ENCODE results near the gene YKT6.

The YKT6 gene

DNA sequence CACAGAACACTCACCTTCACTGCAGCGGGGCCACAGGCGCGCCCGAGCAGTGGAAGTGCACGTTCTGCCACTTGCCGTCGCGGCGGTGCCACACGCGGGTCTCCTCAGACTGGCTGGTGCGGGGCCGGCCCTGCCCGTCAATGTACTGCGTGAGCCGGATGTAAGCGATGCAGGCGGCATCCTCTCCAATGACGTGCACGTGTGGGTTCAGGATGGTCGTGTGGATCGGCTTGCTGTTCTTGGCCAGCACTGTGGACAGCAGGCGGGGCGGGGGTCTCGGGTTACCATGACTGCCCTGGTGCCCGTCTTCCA, 19.2 kb downstream of the YKT6 start:
- TF ChIP-seq, protein P1, sequence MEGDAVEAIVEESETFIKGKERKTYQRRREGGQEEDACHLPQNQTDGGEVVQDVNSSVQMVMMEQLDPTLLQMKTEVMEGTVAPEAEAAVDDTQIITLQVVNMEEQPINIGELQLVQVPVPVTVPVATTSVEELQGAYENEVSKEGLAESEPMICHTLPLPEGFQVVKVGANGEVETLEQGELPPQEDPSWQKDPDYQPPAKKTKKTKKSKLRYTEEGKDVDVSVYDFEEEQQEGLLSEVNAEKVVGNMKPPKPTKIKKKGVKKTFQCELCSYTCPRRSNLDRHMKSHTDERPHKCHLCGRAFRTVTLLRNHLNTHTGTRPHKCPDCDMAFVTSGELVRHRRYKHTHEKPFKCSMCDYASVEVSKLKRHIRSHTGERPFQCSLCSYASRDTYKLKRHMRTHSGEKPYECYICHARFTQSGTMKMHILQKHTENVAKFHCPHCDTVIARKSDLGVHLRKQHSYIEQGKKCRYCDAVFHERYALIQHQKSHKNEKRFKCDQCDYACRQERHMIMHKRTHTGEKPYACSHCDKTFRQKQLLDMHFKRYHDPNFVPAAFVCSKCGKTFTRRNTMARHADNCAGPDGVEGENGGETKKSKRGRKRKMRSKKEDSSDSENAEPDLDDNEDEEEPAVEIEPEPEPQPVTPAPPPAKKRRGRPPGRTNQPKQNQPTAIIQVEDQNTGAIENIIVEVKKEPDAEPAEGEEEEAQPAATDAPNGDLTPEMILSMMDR (IDR thresholded peaks at IDR 0.05; ENCODE audit: insufficient read depth, missing control alignments) = no peak
- DNase-seq (ENCODE audit: insufficient read length, low spot score) (no peak), FAIRE-seq (no peak)

DNA sequence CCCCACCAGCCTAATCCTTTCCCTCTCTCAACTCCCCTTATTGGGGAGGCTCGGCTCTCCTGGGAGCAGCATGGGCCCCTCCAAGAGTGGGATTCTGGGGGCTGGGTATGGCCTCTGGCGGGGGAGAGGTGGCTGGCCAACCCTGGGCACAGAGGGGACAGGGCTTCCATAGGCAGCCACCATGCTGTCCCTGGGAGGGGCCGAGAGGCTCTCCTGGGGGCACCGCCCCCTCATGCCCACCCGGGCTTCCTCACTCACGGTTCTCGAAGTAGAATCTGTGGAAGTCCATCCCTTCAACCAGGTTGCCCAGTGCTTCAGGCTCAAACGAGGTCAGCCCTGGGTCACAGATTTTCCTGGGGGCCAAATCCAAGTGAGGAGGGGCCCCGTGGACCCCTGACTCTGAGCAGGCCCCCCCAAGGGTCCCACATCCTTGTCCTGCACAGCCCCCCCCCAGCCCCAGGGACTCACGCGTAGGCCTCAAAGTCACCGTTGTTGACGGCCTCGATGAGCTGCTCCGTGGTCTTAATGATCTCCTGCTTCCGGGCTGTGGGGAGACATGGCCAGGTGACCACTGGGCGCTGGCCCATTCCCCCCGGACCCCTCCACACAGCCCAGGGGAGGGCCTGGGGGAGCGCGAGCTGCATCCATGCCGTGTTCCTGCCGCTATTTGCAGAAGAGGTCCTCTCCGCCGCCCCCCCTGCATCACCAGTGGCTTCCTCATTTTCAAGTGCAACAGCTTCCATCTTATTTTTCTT, 19.8 kb downstream of the YKT6 start:
- DNase-seq (ENCODE audit: insufficient read length, low spot score) (no peak), FAIRE-seq (no peak)
- TF ChIP-seq, protein P1 (IDR thresholded peaks at IDR 0.05; ENCODE audit: insufficient read depth, missing control alignments) = no peak

DNA sequence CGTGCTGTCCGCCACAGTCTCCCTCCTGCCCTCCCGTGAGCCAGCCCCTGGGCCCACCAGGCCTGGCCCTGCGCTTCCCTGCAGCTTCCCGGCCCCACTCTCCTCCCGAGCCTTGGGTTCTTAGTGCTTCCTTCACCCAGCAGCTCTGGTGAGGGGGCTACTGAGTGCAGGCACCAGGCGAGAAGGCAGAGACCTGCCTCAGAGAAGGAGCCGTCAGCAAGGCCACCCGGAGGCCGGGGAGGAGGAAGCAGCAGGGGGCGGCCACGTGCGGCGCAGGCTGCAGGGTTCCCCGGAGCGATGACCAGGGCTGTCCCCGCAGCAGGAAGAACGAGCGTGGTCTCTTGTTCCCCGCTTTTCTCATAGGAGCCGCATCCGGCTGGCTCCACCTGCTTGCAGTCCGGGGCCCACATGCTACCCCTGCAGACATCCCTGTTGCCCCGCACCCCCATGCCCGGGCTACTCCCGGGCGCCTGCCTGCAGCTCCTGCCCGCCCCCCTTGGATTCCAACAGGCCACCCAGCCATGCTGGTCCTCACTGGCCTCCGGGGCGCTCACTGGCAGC, 20.5 kb downstream of the YKT6 start:
- TF ChIP-seq, protein P1 (IDR thresholded peaks at IDR 0.05; ENCODE audit: insufficient read depth, missing control alignments) = no peak
- DNase-seq (ENCODE audit: insufficient read length, low spot score) (no peak), FAIRE-seq (no peak)

DNA sequence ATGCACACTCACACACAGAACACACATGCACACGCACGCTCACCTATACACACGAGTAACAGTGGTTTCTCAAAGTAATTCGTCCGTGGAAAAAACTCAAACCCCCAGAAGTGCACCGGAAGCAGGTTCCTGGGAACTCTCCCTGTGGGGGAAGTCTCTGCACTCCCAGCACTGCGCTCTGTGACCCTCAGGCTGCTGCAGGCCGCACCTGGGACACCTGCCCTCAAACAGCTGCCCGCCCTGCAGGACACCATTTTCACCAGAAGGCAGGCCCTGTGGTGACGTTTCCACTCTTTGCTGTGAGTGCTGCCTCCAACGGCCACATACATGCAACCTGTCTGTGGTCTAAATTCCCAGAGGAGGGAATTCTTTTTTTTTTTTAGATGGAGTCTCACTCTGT, 21.3 kb downstream of the YKT6 start:
- FAIRE-seq = no peak
- TF ChIP-seq, protein P1 (IDR thresholded peaks at IDR 0.05; ENCODE audit: insufficient read depth, missing control alignments) = no peak
- no peak for DNase-seq (ENCODE audit: insufficient read length, low spot score)

DNA sequence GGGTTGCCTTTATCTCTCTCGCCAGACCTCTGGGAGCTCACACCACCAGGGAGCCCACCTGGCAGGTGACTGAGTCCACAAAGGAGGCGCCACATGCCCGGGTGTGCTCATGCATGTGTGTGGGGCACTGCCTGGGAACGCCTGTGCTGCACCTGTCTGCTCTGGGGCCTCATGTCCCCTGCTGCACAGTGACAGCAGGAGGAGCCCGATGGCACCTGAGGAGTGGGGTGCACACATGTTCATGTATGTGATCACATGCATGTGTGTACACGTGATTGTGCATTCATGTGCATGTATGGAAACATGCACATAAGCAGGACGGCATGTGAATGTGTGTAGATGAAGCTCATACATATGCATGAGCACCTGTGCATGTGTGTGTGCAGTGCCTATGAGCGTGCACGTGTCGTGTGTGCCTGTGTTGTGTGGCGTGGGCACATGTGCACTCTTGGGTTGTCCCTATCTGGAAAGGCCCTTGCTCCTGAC, 22.0 kb downstream of the YKT6 start:
- no peak for FAIRE-seq
- TF ChIP-seq, protein P1 (IDR thresholded peaks at IDR 0.05; ENCODE audit: insufficient read depth, missing control alignments) = no peak

DNA sequence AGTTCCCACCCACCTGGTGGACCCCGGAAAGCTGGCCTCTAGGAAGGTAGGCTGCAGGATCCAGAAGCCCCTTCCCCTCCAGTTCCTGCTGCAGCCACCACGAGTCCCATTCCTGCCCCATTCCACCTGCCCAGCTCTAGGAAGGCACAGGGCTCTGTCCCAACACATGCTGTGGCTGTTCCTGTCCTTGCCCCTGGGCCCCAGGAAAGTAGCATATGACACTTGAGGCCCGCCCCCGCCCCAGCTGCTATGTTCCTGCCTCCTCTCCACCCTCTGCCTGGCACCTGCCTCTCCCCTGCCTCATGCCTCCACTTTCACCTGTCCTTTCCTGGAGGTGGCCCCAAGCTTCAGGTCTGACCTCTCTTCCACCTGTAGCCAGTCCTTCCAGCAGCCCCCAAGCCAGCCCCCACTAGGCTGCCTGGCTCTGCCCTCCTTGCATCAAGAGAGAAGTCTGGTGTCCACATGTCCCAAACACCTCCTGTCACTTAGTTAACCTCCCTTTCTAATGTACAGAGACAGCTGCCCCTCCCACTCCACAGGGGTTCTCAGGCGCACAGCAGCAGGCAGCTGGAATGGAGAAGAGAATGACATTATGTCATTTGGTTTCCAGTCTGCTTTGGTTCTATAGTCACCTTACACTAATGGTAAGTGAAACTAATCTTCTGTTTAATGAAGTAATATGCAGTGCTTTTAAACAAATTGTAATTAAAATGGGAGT, 22.7 kb downstream of the YKT6 start:
- TF ChIP-seq, protein P1 (IDR thresholded peaks at IDR 0.05; ENCODE audit: insufficient read depth, missing control alignments) = no peak
- FAIRE-seq (no peak), DNase-seq (ENCODE audit: insufficient read length, low spot score) (no peak)

More for the DNA sequence above, 22.0 kb downstream of the YKT6 start:
- DNase-seq (ENCODE audit: insufficient read length, low spot score) = no peak

Measured in D721Med (cell line).